Ascending aorta (tissue), 2 donors: ENCODE data around the gene TPRG1. TPM values are rescaled to one million over a fixed set of nuclear protein-coding genes. Genes with fewer than 3 reads are reported as not detected.

Experiments
- DNase-seq, 2 donors: peaks; one replicate each; pipeline ENCODE4 v3.0.0-alpha.2; 2019; ENCODE audit warnings: low spot score in 2 of 2
- H3K27ac ChIP-seq, 2 donors: fragments of 200-600 bp; sonication (generic); one replicate each; pipeline ENCODE4 v1.5.1; 2016 to 2017; ENCODE audit warnings: mild to moderate bottlenecking in 1 of 2
- H3K27me3 ChIP-seq: fragments of 200-600 bp; sonication (generic); one replicate; pipeline ENCODE4 v1.5.1; 2017
- H3K36me3 ChIP-seq, 2 donors: fragments of 200-600 bp; sonication (generic); one replicate each; pipeline ENCODE4 v1.5.1; 2016
- H3K4me1 ChIP-seq, 2 donors: fragments of 200-600 bp; sonication (generic); one replicate each; pipeline ENCODE4 v1.5.1; 2016 to 2017; ENCODE audit warnings: mild to moderate bottlenecking in 1 of 2
- H3K4me3 ChIP-seq, 2 donors: fragments of 200-600 bp; sonication (generic); one replicate each; pipeline ENCODE4 v1.5.1; 2016 to 2017; ENCODE audit warnings: mild to moderate bottlenecking in 1 of 2
- H3K9me3 ChIP-seq, 2 donors: fragments of 200-600 bp; sonication (generic); one replicate each; pipeline ENCODE4 v1.5.1; 2016
- intact Hi-C: fragments of 100-400 bp; cut with DNase I; formaldehyde crosslinking; loops from one replicate; pipeline ENCODE4 v1.15.1; 2023
- total RNA-seq: library from RNA; depleted of rRNA; stranded (reverse); fragments of >200 nt; gene quantifications from one replicate; pipeline ENCODE4 v1.1.0, GENCODE V29; 2016
- TF ChIP-seq, protein P1 (sequence below), 3 experiments: fragments of 200-600 bp in 2 of 3; fragments of 450-650 bp in 1 of 3; sonication (generic) in 2 of 3; IDR thresholded peaks; one replicate each; pipeline ENCODE4 v1.5.1; 2016 to 2019; ENCODE audit warnings: antibody characterized with exemption in 3 of 3, mild to moderate bottlenecking in 1 of 3, moderate library complexity in 1 of 3

The TPRG1 gene
- total RNA-seq, 1 donor from 2014 or later = 6.4 TPM

DNA sequence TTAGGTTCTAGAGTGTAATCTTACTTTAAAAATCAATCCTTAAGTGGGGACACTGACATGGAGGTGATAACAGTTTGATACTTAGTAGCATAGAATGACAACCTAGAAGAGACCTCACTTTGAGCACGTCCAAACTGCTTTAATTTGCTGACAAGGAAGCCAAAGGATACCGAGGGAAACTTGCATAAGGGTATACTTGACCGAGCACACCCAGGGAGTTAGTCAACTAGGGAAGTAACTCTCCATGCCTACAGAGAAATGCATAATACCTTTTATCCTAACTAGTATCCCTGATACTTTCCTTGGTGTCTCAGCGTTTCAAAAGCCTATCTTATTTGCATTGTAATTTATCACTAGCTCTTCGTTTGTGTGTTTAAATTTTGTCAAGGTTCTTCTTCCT, 5.5 kb upstream of the TPRG1 start:
- no peaks in the 10 kb centered on the region for H3K27me3 ChIP-seq
- no peaks in the 10 kb centered on the region for H3K36me3 ChIP-seq
- no peak for DNase-seq
- no peaks in the 10 kb centered on the region for H3K9me3 ChIP-seq
- no peak overlapping the region for H3K27ac ChIP-seq
- TF ChIP-seq, protein P1, sequence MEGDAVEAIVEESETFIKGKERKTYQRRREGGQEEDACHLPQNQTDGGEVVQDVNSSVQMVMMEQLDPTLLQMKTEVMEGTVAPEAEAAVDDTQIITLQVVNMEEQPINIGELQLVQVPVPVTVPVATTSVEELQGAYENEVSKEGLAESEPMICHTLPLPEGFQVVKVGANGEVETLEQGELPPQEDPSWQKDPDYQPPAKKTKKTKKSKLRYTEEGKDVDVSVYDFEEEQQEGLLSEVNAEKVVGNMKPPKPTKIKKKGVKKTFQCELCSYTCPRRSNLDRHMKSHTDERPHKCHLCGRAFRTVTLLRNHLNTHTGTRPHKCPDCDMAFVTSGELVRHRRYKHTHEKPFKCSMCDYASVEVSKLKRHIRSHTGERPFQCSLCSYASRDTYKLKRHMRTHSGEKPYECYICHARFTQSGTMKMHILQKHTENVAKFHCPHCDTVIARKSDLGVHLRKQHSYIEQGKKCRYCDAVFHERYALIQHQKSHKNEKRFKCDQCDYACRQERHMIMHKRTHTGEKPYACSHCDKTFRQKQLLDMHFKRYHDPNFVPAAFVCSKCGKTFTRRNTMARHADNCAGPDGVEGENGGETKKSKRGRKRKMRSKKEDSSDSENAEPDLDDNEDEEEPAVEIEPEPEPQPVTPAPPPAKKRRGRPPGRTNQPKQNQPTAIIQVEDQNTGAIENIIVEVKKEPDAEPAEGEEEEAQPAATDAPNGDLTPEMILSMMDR (IDR thresholded peaks at IDR 0.05) = no peak
- no peak overlapping the region for H3K4me3 ChIP-seq
- H3K4me1 ChIP-seq = no peaks in the 10 kb centered on the region
- intact Hi-C loops = no loop called here

DNA sequence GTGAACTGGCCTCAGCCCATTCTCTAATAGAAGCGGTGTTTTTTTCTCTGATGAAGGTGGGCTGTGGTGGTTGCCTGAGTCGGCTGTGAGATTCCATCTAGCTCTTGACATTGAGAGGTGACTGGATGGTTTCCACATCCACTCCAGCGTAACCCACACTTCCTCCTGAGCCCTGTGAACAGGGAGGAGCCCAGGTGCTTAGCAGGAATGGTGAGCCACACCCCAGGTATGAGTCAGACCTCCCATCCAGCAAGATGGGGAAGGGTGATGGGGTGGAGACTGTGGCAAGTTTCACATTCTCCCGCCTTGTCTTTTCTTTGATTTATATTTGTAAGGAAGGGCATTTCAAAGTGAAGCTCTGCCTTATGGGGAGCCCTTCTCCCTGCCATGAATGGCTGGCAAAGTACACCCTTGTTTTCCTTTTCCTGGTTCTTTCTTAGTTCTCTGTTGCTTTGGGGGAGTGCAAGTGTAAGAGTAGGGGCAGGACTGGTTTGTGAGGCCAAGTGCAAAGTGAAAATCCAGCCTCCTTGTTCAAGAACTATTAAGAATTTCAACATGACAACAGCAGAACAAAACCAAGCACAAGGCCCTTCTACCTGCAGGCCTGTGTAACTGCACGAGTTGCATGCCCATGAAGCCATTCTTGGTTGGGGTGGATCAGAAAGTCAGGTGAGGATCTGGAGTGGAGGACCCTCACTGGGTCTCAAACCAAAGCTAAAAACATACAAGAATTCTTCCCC, 4.6 kb upstream of the TPRG1 start:
- intact Hi-C loops = no loop called here
- Histone ChIP-seq H3K27ac (no peak overlapping the region), H3K9me3 (no peaks in the 10 kb centered on the region), H3K36me3 (no peaks in the 10 kb centered on the region), H3K4me1 (no peaks in the 10 kb centered on the region), H3K4me3 (no peak overlapping the region), H3K27me3 (no peaks in the 10 kb centered on the region)
- no peak for DNase-seq
- TF ChIP-seq, protein P1 (IDR thresholded peaks at IDR 0.05) = no peak

DNA sequence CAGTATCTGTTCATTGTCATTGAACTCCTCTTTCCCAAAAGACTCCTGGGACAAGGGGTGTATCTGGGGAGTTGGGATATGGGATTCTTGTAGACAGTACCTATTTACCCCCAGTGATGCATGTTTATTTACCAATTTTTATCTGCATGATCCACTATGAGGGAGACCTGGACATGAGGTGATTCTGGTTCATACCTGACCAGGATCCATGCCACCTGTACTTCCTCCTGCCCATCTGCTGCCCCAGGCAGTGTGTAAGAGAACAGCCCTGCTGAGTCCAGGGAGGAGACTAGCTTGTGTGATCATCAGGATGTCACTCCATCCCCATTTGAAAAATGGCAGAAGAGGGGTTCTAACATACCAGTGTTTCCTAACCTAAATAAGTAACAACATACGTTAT, 3.1 kb upstream of the TPRG1 start:
- H3K27ac ChIP-seq = no peak overlapping the region
- no peak overlapping the region for H3K4me3 ChIP-seq
- no peaks in the 10 kb centered on the region for H3K36me3 ChIP-seq
- no peaks in the 10 kb centered on the region for H3K9me3 ChIP-seq
- intact Hi-C loops = no loop called here
- no peaks in the 10 kb centered on the region for H3K27me3 ChIP-seq
- TF ChIP-seq, protein P1 (IDR thresholded peaks at IDR 0.05) = no peak
- no peaks in the 10 kb centered on the region for H3K4me1 ChIP-seq
- DNase-seq = no peak

DNA sequence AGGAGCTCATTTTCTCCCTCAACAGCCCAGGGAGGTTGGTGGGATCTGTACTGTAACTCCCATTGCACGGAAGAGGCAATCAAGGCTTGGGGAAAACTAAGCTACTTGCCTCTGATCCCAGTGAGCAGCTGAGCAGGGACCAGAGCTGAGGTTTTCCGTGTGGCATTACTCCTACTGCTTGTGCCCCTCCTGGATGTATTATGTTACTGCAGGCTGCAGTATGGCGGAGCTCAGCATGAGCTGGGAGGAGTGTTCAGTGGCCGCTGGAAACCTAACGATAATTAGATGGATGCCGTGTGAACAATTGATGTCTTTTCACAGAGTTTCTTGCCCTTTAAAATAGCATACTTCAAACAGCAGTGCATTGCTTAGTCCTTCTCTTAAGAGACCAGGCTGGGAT, 2.0 kb upstream of the TPRG1 start:
- no peaks in the 10 kb centered on the region for H3K4me1 ChIP-seq
- intact Hi-C loops = no loop called here
- H3K4me3 ChIP-seq = no peak overlapping the region
- H3K36me3 ChIP-seq = no peaks in the 10 kb centered on the region
- TF ChIP-seq, protein P1 (IDR thresholded peaks at IDR 0.05) = no peak
- no peak for DNase-seq
- H3K27ac ChIP-seq = no peak overlapping the region
- H3K27me3 ChIP-seq = no peaks in the 10 kb centered on the region
- no peaks in the 10 kb centered on the region for H3K9me3 ChIP-seq

DNA sequence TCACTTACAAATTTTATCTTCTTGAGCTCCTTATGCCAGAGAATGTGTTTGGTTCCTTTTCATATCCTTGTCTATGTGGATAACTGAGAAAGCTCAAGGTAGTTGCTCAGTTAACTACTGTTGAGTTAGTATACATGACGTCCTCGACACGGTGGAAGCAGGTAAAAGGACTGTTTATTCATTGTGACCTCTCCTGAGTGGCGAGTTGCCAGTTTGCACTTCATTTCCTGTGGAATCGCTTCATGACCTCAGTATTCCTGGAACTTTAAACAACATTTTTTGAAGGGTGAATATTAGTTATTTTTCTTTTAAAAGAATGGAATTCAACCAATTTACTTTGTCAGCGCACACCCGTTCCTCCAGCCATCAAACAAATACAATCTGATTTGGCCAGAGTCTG, 1.2 kb upstream of the TPRG1 start:
- Histone ChIP-seq H3K36me3 (no peaks in the 10 kb centered on the region), H3K27ac (no peak overlapping the region), H3K9me3 (no peaks in the 10 kb centered on the region), H3K4me3 (no peak overlapping the region), H3K4me1 (no peaks in the 10 kb centered on the region), H3K27me3 (no peaks in the 10 kb centered on the region)
- no peak for DNase-seq
- intact Hi-C loops = no loop called here
- TF ChIP-seq, protein P1 (IDR thresholded peaks at IDR 0.05) = no peak
